Measurements from ENCODE around the gene INAFM2. TPM values are rescaled to one million over a fixed set of nuclear protein-coding genes. Genes with fewer than 3 reads are reported as not detected.
A peak's percentile ranks its signal among the peaks of the same experiment; 100 is the strongest.

Gene INAFM2
- total and polyA plus RNA-seq, 9 of the 15 experiments (the other 6 are each of a cell fraction or from before 2014, with no cell fraction given) = 11.8 to 43.1 (median 27.2) TPM

DNA sequence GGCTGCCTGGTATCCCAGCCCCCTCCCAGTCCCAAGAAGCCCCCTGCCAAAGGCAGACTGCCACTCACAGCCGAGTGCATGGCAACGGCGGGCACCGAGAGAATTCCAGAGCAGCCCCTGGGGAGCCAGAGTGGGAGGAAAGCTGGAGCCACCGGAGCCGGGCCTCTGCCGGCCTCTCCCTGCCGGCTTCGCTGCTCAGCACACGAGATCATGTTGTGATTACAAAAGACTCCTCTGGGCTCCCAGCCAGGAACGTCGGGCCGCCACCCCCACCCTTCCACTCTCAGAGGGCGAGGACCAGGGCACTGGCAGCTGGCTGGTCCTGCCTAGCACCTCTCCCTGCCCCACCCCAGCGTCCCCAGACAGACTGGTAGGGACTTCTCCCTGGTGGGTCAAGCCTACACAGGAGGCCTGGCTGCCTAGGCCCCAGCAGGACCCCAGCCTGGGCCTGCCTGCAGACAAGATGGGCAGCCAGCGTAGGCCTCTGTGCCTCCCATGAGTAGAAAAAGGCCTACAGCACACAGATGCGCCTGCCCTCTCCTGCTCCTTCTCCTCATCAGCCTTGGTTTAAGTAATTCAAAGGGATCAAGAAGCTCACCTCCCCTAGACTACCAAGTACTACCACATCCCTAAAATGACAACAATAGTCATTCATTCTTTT lies 17.4 kb downstream of the INAFM2 start, which contains the start of gene CCDC9B (continued):
- TF ChIP-seq, protein P1, sequence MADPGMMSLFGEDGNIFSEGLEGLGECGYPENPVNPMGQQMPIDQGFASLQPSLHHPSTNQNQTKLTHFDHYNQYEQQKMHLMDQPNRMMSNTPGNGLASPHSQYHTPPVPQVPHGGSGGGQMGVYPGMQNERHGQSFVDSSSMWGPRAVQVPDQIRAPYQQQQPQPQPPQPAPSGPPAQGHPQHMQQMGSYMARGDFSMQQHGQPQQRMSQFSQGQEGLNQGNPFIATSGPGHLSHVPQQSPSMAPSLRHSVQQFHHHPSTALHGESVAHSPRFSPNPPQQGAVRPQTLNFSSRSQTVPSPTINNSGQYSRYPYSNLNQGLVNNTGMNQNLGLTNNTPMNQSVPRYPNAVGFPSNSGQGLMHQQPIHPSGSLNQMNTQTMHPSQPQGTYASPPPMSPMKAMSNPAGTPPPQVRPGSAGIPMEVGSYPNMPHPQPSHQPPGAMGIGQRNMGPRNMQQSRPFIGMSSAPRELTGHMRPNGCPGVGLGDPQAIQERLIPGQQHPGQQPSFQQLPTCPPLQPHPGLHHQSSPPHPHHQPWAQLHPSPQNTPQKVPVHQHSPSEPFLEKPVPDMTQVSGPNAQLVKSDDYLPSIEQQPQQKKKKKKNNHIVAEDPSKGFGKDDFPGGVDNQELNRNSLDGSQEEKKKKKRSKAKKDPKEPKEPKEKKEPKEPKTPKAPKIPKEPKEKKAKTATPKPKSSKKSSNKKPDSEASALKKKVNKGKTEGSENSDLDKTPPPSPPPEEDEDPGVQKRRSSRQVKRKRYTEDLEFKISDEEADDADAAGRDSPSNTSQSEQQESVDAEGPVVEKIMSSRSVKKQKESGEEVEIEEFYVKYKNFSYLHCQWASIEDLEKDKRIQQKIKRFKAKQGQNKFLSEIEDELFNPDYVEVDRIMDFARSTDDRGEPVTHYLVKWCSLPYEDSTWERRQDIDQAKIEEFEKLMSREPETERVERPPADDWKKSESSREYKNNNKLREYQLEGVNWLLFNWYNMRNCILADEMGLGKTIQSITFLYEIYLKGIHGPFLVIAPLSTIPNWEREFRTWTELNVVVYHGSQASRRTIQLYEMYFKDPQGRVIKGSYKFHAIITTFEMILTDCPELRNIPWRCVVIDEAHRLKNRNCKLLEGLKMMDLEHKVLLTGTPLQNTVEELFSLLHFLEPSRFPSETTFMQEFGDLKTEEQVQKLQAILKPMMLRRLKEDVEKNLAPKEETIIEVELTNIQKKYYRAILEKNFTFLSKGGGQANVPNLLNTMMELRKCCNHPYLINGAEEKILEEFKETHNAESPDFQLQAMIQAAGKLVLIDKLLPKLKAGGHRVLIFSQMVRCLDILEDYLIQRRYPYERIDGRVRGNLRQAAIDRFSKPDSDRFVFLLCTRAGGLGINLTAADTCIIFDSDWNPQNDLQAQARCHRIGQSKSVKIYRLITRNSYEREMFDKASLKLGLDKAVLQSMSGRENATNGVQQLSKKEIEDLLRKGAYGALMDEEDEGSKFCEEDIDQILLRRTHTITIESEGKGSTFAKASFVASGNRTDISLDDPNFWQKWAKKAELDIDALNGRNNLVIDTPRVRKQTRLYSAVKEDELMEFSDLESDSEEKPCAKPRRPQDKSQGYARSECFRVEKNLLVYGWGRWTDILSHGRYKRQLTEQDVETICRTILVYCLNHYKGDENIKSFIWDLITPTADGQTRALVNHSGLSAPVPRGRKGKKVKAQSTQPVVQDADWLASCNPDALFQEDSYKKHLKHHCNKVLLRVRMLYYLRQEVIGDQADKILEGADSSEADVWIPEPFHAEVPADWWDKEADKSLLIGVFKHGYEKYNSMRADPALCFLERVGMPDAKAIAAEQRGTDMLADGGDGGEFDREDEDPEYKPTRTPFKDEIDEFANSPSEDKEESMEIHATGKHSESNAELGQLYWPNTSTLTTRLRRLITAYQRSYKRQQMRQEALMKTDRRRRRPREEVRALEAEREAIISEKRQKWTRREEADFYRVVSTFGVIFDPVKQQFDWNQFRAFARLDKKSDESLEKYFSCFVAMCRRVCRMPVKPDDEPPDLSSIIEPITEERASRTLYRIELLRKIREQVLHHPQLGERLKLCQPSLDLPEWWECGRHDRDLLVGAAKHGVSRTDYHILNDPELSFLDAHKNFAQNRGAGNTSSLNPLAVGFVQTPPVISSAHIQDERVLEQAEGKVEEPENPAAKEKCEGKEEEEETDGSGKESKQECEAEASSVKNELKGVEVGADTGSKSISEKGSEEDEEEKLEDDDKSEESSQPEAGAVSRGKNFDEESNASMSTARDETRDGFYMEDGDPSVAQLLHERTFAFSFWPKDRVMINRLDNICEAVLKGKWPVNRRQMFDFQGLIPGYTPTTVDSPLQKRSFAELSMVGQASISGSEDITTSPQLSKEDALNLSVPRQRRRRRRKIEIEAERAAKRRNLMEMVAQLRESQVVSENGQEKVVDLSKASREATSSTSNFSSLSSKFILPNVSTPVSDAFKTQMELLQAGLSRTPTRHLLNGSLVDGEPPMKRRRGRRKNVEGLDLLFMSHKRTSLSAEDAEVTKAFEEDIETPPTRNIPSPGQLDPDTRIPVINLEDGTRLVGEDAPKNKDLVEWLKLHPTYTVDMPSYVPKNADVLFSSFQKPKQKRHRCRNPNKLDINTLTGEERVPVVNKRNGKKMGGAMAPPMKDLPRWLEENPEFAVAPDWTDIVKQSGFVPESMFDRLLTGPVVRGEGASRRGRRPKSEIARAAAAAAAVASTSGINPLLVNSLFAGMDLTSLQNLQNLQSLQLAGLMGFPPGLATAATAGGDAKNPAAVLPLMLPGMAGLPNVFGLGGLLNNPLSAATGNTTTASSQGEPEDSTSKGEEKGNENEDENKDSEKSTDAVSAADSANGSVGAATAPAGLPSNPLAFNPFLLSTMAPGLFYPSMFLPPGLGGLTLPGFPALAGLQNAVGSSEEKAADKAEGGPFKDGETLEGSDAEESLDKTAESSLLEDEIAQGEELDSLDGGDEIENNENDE (IDR thresholded peaks at IDR 0.05; ENCODE audit: low read depth, low read length) = no peak
- no peak for TF ChIP-seq TEAD1 (CRISPR knock-in tag; IDR thresholded peaks at IDR 0.05)
- TF ChIP-seq, protein P2, sequence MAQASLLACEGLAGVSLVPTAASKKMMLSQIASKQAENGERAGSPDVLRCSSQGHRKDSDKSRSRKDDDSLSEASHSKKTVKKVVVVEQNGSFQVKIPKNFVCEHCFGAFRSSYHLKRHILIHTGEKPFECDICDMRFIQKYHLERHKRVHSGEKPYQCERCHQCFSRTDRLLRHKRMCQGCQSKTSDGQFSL (CRISPR knock-in tag; IDR thresholded peaks at IDR 0.05) = no peak
- TF ChIP-seq, protein P2 (tag; IDR thresholded peaks at IDR 0.05) = no peak
- TF ChIP-seq HMGN3 (IDR thresholded peaks at IDR 0.05; ENCODE audit: borderline replicate concordance, extremely low read depth, insufficient read length, low read depth, low read length) = peak; percentile 31
- TF ChIP-seq, protein P3, sequence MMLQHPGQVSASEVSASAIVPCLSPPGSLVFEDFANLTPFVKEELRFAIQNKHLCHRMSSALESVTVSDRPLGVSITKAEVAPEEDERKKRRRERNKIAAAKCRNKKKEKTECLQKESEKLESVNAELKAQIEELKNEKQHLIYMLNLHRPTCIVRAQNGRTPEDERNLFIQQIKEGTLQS (IDR thresholded peaks at IDR 0.05) = no peak
- TF ChIP-seq, protein P3 (CRISPR knock-in tag; conservative IDR thresholded peaks at IDR 0.05) = no peak
- no peak for TF ChIP-seq NR4A1 (CRISPR knock-in tag; IDR thresholded peaks at IDR 0.05)
- TF ChIP-seq NR4A1 (tag; IDR thresholded peaks at IDR 0.05) = no peak
- peak; percentile 60 for TF ChIP-seq POLR2G (IDR thresholded peaks at IDR 0.05; ENCODE audit: low read depth, low read length)
- no peak for TF ChIP-seq ZFP30 (CRISPR knock-in tag; IDR thresholded peaks at IDR 0.05; ENCODE audit: borderline replicate concordance)
- no peak for TF ChIP-seq TCF7 (IDR thresholded peaks at IDR 0.05; ENCODE audit: borderline replicate concordance)
- no peak for TF ChIP-seq ZNF561 (CRISPR knock-in tag; conservative IDR thresholded peaks at IDR 0.05)
- TF ChIP-seq TEAD2 (tag; IDR thresholded peaks at IDR 0.05) = no peak
- TF ChIP-seq SMARCE1 (IDR thresholded peaks at IDR 0.05) = no peak; the same call in 1 of the 2 replicates

Data from K562 (cell line).